ENCODE measurements around the gene LPIN2. TPM values are rescaled to one million over a fixed set of nuclear protein-coding genes. Genes with fewer than 3 reads are reported as not detected.

The LPIN2 gene
- total and polyA plus RNA-seq, 2 experiments from 2014 or later, result 9.0 to 10.8 TPM

DNA sequence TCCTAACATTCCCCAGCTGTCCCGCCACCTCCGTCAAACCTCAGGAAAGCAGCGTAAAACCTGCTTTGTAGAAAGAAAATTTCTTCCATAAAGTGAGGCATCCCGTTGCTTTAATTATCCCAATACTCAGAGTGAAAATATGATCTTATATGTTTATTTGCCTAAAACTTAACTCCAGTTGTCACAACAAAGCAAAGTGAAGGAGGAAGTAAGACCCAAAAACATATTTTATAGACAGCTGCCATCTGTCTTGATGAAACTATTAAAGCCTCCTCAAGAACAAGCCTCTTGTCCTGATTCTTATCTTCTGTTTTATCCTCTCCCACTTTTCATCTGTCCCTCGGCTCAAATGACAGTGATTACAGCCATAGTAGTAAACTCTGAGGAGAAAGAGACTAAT is 28.9 kb upstream of the LPIN2 start:
- no peak overlapping the region for H3K27ac Mint-ChIP-seq

More for the DNA sequence above, 28.9 kb upstream of the LPIN2 start:
- Histone ChIP-seq H3K4me1 (ENCODE audit: insufficient read depth) (no peaks in the 10 kb centered on the region), H3K79me2 (replicated peaks; ENCODE audit: insufficient read depth) (no peaks in the 10 kb centered on the region), H3F3A (replicated peaks; ENCODE audit: low read depth) (no peaks in the 10 kb centered on the region), H3K27ac (ENCODE audit: low read depth) (no peak overlapping the region), H4K20me1 (replicated peaks; ENCODE audit: insufficient read depth) (no peaks in the 10 kb centered on the region), H3K4me3 (no peak overlapping the region), H2AFZ (no peak overlapping the region), H3K27me3 (ENCODE audit: insufficient read depth) (no peaks in the 10 kb centered on the region), H3K36me3 (ENCODE audit: insufficient read depth) (no peaks in the 10 kb centered on the region), H3K9me2 (ENCODE audit: insufficient read depth) (no peaks in the 10 kb centered on the region), H3K4me2 (no peak overlapping the region)
- peaks cover 2% of the 10 kb centered on the region for H3K27me3 Mint-ChIP-seq (ENCODE audit: insufficient read depth, low read depth, poor library complexity)
- no peak for TF ChIP-seq EZH2phosphoT487 (IDR thresholded peaks at IDR 0.05; ENCODE audit: unreplicated experiment)
- TF ChIP-seq CTCF (conservative IDR thresholded peaks at IDR 0.05; ENCODE audit: low read depth in 2 of 2), result no peak
- TF ChIP-seq NANOG (IDR thresholded peaks at IDR 0.05; ENCODE audit: borderline replicate concordance), result no peak
- TF ChIP-seq STAT1 (IDR thresholded peaks at IDR 0.05; ENCODE audit: unreplicated experiment), result no peak
- TF ChIP-seq, protein P1, sequence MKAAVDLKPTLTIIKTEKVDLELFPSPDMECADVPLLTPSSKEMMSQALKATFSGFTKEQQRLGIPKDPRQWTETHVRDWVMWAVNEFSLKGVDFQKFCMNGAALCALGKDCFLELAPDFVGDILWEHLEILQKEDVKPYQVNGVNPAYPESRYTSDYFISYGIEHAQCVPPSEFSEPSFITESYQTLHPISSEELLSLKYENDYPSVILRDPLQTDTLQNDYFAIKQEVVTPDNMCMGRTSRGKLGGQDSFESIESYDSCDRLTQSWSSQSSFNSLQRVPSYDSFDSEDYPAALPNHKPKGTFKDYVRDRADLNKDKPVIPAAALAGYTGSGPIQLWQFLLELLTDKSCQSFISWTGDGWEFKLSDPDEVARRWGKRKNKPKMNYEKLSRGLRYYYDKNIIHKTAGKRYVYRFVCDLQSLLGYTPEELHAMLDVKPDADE (IDR thresholded peaks at IDR 0.05), result no peak
- TF ChIP-seq EZH2 (IDR thresholded peaks at IDR 0.05; ENCODE audit: low read depth, unreplicated experiment), result no peak
- no peak for TF ChIP-seq ZNF331 (CRISPR knock-in tag; IDR thresholded peaks at IDR 0.05; ENCODE audit: low read depth)
- TF ChIP-seq ZNF114 (CRISPR knock-in tag; IDR thresholded peaks at IDR 0.05), result no peak
- TF ChIP-seq, protein P2, sequence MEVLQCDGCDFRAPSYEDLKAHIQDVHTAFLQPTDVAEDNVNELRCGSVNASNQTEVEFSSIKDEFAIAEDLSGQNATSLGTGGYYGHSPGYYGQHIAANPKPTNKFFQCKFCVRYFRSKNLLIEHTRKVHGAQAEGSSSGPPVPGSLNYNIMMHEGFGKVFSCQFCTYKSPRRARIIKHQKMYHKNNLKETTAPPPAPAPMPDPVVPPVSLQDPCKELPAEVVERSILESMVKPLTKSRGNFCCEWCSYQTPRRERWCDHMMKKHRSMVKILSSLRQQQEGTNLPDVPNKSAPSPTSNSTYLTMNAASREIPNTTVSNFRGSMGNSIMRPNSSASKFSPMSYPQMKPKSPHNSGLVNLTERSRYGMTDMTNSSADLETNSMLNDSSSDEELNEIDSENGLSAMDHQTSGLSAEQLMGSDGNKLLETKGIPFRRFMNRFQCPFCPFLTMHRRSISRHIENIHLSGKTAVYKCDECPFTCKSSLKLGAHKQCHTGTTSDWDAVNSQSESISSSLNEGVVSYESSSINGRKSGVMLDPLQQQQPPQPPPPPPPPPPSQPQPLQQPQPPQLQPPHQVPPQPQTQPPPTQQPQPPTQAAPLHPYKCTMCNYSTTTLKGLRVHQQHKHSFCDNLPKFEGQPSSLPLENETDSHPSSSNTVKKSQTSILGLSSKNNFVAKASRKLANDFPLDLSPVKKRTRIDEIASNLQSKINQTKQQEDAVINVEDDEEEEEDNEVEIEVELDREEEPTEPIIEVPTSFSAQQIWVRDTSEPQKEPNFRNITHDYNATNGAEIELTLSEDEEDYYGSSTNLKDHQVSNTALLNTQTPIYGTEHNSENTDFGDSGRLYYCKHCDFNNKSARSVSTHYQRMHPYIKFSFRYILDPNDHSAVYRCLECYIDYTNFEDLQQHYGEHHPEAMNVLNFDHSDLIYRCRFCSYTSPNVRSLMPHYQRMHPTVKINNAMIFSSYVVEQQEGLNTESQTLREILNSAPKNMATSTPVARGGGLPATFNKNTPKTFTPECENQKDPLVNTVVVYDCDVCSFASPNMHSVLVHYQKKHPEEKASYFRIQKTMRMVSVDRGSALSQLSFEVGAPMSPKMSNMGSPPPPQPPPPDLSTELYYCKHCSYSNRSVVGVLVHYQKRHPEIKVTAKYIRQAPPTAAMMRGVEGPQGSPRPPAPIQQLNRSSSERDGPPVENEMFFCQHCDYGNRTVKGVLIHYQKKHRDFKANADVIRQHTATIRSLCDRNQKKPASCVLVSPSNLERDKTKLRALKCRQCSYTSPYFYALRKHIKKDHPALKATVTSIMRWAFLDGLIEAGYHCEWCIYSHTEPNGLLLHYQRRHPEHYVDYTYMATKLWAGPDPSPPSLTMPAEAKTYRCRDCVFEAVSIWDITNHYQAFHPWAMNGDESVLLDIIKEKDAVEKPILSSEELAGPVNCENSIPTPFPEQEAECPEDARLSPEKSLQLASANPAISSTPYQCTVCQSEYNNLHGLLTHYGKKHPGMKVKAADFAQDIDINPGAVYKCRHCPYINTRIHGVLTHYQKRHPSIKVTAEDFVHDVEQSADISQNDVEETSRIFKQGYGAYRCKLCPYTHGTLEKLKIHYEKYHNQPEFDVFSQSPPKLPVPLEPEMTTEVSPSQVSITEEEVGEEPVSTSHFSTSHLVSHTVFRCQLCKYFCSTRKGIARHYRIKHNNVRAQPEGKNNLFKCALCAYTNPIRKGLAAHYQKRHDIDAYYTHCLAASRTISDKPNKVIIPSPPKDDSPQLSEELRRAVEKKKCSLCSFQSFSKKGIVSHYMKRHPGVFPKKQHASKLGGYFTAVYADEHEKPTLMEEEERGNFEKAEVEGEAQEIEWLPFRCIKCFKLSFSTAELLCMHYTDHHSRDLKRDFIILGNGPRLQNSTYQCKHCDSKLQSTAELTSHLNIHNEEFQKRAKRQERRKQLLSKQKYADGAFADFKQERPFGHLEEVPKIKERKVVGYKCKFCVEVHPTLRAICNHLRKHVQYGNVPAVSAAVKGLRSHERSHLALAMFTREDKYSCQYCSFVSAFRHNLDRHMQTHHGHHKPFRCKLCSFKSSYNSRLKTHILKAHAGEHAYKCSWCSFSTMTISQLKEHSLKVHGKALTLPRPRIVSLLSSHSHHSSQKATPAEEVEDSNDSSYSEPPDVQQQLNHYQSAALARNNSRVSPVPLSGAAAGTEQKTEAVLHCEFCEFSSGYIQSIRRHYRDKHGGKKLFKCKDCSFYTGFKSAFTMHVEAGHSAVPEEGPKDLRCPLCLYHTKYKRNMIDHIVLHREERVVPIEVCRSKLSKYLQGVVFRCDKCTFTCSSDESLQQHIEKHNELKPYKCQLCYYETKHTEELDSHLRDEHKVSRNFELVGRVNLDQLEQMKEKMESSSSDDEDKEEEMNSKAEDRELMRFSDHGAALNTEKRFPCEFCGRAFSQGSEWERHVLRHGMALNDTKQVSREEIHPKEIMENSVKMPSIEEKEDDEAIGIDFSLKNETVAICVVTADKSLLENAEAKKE (CRISPR knock-in tag; IDR thresholded peaks at IDR 0.05), result no peak
- no peak for TF ChIP-seq POLR2AphosphoS5 (IDR thresholded peaks at IDR 0.05; ENCODE audit: low read depth)
- no peak for TF ChIP-seq JUNB (IDR thresholded peaks at IDR 0.05; ENCODE audit: unreplicated experiment)
- no peak for TF ChIP-seq REST (IDR thresholded peaks at IDR 0.05; ENCODE audit: unreplicated experiment)
- no peak for TF ChIP-seq CREB1 (CRISPR knock-in tag; IDR thresholded peaks at IDR 0.05; ENCODE audit: low read depth)
- no peak overlapping the region for H3K4me3 Mint-ChIP-seq
- ATAC-seq (no peak), DNase-seq (ENCODE audit: low spot score) (no peak)
- peaks cover 5% of the 10 kb centered on the region; the same call in 2 of the 3 replicates for H3K4me1 Mint-ChIP-seq
- no peaks in the 10 kb centered on the region for H3K9me3 Mint-ChIP-seq
- no peaks in the 10 kb centered on the region for H3K36me3 Mint-ChIP-seq (ENCODE audit: low read depth)
